ENCODE results near the gene TMCO4. TPM values are rescaled to one million over a fixed set of nuclear protein-coding genes. Genes with fewer than 3 reads are reported as not detected.

TMCO4 gene
- total and polyA plus RNA-seq, 2 donors (not counting 3 experiments of a cell fraction or from before 2014, with no cell fraction given) = 7.6 to 10.3 TPM

DNA sequence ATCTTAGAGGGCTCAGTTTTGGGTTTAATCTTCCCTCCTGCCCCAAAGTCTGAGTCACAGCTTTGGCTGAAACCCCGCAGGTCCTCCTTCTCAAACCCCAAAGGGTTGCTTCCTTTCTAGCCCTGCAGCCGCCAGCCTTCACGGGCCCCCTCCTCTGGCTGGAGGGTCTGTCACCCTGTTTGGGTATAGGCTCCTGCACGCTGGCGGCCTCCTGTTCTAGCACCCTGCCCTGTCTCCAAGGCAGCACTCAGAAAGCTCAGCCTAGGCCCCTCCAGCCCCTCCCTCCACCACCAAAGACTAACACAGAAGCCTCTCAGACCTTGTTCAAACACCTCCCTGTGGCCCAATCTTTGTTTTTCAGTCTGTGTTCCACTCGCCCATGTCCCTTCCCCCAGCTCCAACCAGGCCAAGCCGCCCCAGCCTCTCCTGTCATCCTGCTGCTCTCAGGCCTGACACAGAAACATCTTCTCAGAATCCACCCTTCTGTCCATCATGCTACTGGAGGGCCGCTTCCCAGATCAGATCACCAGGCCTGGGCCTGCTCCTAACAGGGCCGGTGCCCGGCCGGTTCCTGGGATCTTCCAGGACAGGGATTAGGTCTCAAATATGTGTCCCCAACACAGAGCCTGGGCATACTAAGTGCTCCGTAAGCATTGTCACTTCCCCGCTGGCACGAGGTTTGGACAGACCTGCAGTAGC, 99.5 kb downstream of the TMCO4 start:
- no TSS peak for BruUV-seq (replicated peaks)
- no peaks in the 10 kb centered on the region for H3K27me3 ChIP-seq (ENCODE audit: control insufficient read depth in 2 of 2, insufficient read depth in 2 of 2, low read length in 2 of 2)
- no peak overlapping the region for H3K4me2 ChIP-seq (ENCODE audit: insufficient read depth, low read length)
- DNase-seq (ENCODE audit: low read depth, low spot score) (no peak), FAIRE-seq (no peak)
- intact Hi-C loops (cut with micrococcal nuclease) = no loop called here
- no peaks in the 10 kb centered on the region for H3K9me3 ChIP-seq (replicated peaks; ENCODE audit: control insufficient read depth, insufficient read depth, low read length)
- H3K9ac ChIP-seq (replicated peaks; ENCODE audit: extremely low read depth, insufficient read depth, low read length) = no peak overlapping the region
- no peaks in the 10 kb centered on the region for H3K79me2 ChIP-seq (ENCODE audit: control insufficient read depth, insufficient read depth, low read length)
- ChIA-PET POLR2A (no interaction called here), CTCF (interaction anchor here (8.6 kb wide), 1 partner anchor 38 kb away, joined by 200 read pairs; the partner anchor contains the start of gene HTR6)
- H3K27ac ChIP-seq (ENCODE audit: insufficient read depth, low read depth, low read length) = no peak overlapping the region
- H2AFZ ChIP-seq (ENCODE audit: low read depth, low read length) = no peak overlapping the region
- H3K4me3 ChIP-seq (replicated peaks in 1 of 3; ENCODE audit: insufficient read depth in 1 of 3, low read depth in 1 of 3, low read length in 3 of 3) = no peak overlapping the region
- dilution Hi-C loops (cut with MboI; ENCODE audit: extremely low pct_ligation_motif_present, low sequenced_read_pairs) = no loop called here
- TF ChIP-seq POLR2AphosphoS5 (IDR thresholded peaks at IDR 0.05; ENCODE audit: insufficient read depth, low read depth, low read length) = no peak
- no peak for TF ChIP-seq FOS (IDR thresholded peaks at IDR 0.05; ENCODE audit: borderline replicate concordance, insufficient read depth, low read length)
- TF ChIP-seq MYC (IDR thresholded peaks at IDR 0.05; ENCODE audit: low read depth, low read length) = no peak
- TF ChIP-seq EZH2 (IDR thresholded peaks at IDR 0.05; ENCODE audit: borderline replicate concordance, low read depth, low read length, severe bottlenecking) = no peak
- TF ChIP-seq JUN (IDR thresholded peaks at IDR 0.05; ENCODE audit: borderline replicate concordance, insufficient read depth, insufficient read length, low read depth) = no peak
- no peak for TF ChIP-seq GATA2 (IDR thresholded peaks at IDR 0.05; ENCODE audit: insufficient read depth, insufficient read length, low read depth, low read length)
- TF ChIP-seq, protein P1, sequence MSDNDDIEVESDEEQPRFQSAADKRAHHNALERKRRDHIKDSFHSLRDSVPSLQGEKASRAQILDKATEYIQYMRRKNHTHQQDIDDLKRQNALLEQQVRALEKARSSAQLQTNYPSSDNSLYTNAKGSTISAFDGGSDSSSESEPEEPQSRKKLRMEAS (IDR thresholded peaks at IDR 0.05; ENCODE audit: insufficient read depth, insufficient read length) = no peak
- TF ChIP-seq POLR2A (IDR thresholded peaks at IDR 0.05; ENCODE audit: low read depth, low read length) = no peak
- TF ChIP-seq, protein P2, sequence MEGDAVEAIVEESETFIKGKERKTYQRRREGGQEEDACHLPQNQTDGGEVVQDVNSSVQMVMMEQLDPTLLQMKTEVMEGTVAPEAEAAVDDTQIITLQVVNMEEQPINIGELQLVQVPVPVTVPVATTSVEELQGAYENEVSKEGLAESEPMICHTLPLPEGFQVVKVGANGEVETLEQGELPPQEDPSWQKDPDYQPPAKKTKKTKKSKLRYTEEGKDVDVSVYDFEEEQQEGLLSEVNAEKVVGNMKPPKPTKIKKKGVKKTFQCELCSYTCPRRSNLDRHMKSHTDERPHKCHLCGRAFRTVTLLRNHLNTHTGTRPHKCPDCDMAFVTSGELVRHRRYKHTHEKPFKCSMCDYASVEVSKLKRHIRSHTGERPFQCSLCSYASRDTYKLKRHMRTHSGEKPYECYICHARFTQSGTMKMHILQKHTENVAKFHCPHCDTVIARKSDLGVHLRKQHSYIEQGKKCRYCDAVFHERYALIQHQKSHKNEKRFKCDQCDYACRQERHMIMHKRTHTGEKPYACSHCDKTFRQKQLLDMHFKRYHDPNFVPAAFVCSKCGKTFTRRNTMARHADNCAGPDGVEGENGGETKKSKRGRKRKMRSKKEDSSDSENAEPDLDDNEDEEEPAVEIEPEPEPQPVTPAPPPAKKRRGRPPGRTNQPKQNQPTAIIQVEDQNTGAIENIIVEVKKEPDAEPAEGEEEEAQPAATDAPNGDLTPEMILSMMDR (IDR thresholded peaks at IDR 0.05; ENCODE audit: extremely low read depth in 1 of 2, insufficient read depth in 1 of 2, low read depth in 1 of 2, low read length in 2 of 2) = no peak
- H3K36me3 ChIP-seq (ENCODE audit: control insufficient read depth in 2 of 2, extremely low read depth in 1 of 2, insufficient read depth in 2 of 2, low read length in 2 of 2) = no peaks in the 10 kb centered on the region
- no peaks in the 10 kb centered on the region for H4K20me1 ChIP-seq (replicated peaks; ENCODE audit: control insufficient read depth, extremely low read depth, insufficient read depth, low read length)
- no peaks in the 10 kb centered on the region for H3K9me1 ChIP-seq (replicated peaks; ENCODE audit: control insufficient read depth, extremely low read depth, insufficient read depth, low read length)
- H3K4me1 ChIP-seq (ENCODE audit: control insufficient read depth, extremely low read depth, insufficient read depth, low read length) = no peaks in the 10 kb centered on the region
